Activated T-helper 9 cell treated with anti-CD3 and anti-CD28 coated beads, Interleukin-2, amount 50 U/mL, for 16 hours (primary cell): Measurements from ENCODE around the gene CENPX.
A peak's percentile ranks its signal among the peaks of the same experiment; 100 is the strongest.
"Not testable (repeated sequence)": the region's sequence is repeated elsewhere in the genome, so short reads cannot be mapped to it uniquely, and the experiment has no call there.

Experiments
- DNase-seq: peaks from one replicate; pipeline ENCODE4 v3.0.0-alpha.2; 2020; ENCODE audit warnings: low read depth

CENPX gene

GRCh38 chr17:82039695-82040299 lies 17.1 kb upstream of the CENPX start:
- no peak for DNase-seq

GRCh38 chr17:82038796-82039409 lies 16.2 kb upstream of the CENPX start:
- not testable (repeated sequence) for DNase-seq

- DNase-seq: no peak
These were observed 15.2 kb upstream of the CENPX start for GRCh38 chr17:82037889-82038195.

- DNase-seq: peak; percentile 92
These were observed 14.6 kb upstream of the CENPX start, which contains the start of gene DCXR for GRCh38 chr17:82037092-82037888. Gene DCXR (minus strand): TSS chr17:82037697. CDS start chr17:82037682, 15 bp downstream.

- DNase-seq: no peak
These were observed 14.0 kb upstream of the CENPX start for GRCh38 chr17:82036634-82037091.

- no peak for DNase-seq
These were observed 13.4 kb upstream of the CENPX start for GRCh38 chr17:82035956-82036633.

GRCh38 chr17:82035488-82035887 lies 12.8 kb upstream of the CENPX start:
- no peak for DNase-seq

GRCh38 chr17:82034371-82035011 lies 11.8 kb upstream of the CENPX start:
- DNase-seq: no peak

- DNase-seq: no peak
These were observed 10.8 kb upstream of the CENPX start for GRCh38 chr17:82033359-82034085.

- DNase-seq: peak; percentile 32
These were observed 9.4 kb upstream of the CENPX start for GRCh38 chr17:82031885-82032627.

GRCh38 chr17:82031303-82031884 lies 8.7 kb upstream of the CENPX start, which contains the start of gene RAC3:
Gene RAC3 (plus strand): TSS chr17:82031678. CDS start chr17:82031762, 84 bp downstream.
- no peak for DNase-seq

GRCh38 chr17:82030470-82031302 lies 8.0 kb upstream of the CENPX start:
- DNase-seq: peak; percentile 69

- no peak for DNase-seq
These were observed 7.4 kb upstream of the CENPX start for GRCh38 chr17:82029990-82030469.

- DNase-seq: no peak
These were observed 6.7 kb upstream of the CENPX start for GRCh38 chr17:82029391-82029790.

GRCh38 chr17:82028966-82029365 lies 6.3 kb upstream of the CENPX start:
- DNase-seq: no peak

- no peak for DNase-seq
These were observed 5.6 kb upstream of the CENPX start for GRCh38 chr17:82028246-82028645.

- DNase-seq: no peak
These were observed 2.9 kb upstream of the CENPX start for GRCh38 chr17:82025401-82026107.

GRCh38 chr17:82024859-82025258 lies 2.2 kb upstream of the CENPX start:
- no peak for DNase-seq
